SU-DHL-6 (cell line): ENCODE measurements around the gene CITED4.

ENCODE experiments used
- H2AFZ ChIP-seq: fragments of 200-600 bp; sonication (generic); 2 replicates; pipeline ENCODE4 v1.6.1; 2014; ENCODE audit warnings: low read depth, mild to moderate bottlenecking, moderate library complexity, mixed read lengths, antibody characterized with exemption, low read length; ENCODE audit not compliant: severe bottlenecking
- H3F3A ChIP-seq: fragments of 200-600 bp; shearing (Covaris generic); 2 replicates; pipeline ENCODE4 v1.6.0; 2016; ENCODE audit warnings: antibody characterized with exemption, mild to moderate bottlenecking; ENCODE audit not compliant: insufficient read depth
- H3K27ac ChIP-seq: fragments of 200-600 bp; sonication (generic); 2 replicates; pipeline ENCODE4 v1.5.1; 2016; ENCODE audit warnings: low read depth, mild to moderate bottlenecking, low read length, moderate library complexity, mixed read lengths
- H3K27me3 ChIP-seq: fragments of 200-600 bp; sonication (generic), shearing (Covaris generic); 2 replicates; pipeline ENCODE4 v1.6.0; 2014; ENCODE audit warnings: mild to moderate bottlenecking, low read length
- H3K36me3 ChIP-seq: fragments of 200-600 bp; sonication (generic); 2 replicates; pipeline ENCODE4 v1.6.1; 2014; ENCODE audit warnings: mild to moderate bottlenecking, low read length, mixed read lengths
- H3K4me2 ChIP-seq: fragments of 300-600, 200-600 bp; shearing (Covaris generic), sonication (generic); 2 replicates; pipeline ENCODE4 v1.6.0; 2014; ENCODE audit warnings: low read length, low read depth, mild to moderate bottlenecking; ENCODE audit not compliant: poor library complexity, severe bottlenecking
- H3K4me3 ChIP-seq: fragments of 200-600 bp; sonication (generic); 2 replicates; pipeline ENCODE4 v1.5.1; 2014; ENCODE audit warnings: antibody characterized with exemption, low read length, mild to moderate bottlenecking, mixed read lengths; ENCODE audit not compliant: insufficient read depth, poor library complexity, severe bottlenecking
- H3K79me2 ChIP-seq: fragments of 200-600 bp; sonication (generic); 2 replicates; pipeline ENCODE4 v1.6.1; 2014; ENCODE audit warnings: mild to moderate bottlenecking, low read length, moderate library complexity; ENCODE audit not compliant: insufficient read depth
- H3K9ac ChIP-seq: fragments of 200-600 bp; sonication (generic); 2 replicates; pipeline ENCODE4 v1.7.0; 2014; ENCODE audit warnings: mild to moderate bottlenecking, low read length
- H3K9me2 ChIP-seq: fragments of 200-600 bp; sonication (generic); replicated peaks from 2 replicates; pipeline ENCODE4 v1.6.1; 2014; ENCODE audit warnings: low read length; ENCODE audit not compliant: insufficient read depth
- H3K9me3 ChIP-seq: fragments of 200-600 bp; sonication (generic); 2 replicates; pipeline ENCODE4 v1.6.1; 2014; ENCODE audit warnings: low read length, mixed read lengths; ENCODE audit not compliant: insufficient read depth
- H4K20me1 ChIP-seq: fragments of 200-600 bp; sonication (generic); 2 replicates; pipeline ENCODE4 v1.6.1; 2014; ENCODE audit warnings: low read depth, mild to moderate bottlenecking, antibody characterized with exemption, low read length, moderate library complexity, mixed read lengths
- EZH2phosphoT487 ChIP-seq: fragments of 200-600 bp; sonication (generic), shearing (Covaris generic); conservative IDR thresholded peaks from 2 replicates; pipeline ENCODE4 v1.6.1; 2018; ENCODE audit warnings: mild to moderate bottlenecking, antibody characterized with exemption, low read length, moderate library complexity, mixed read lengths
- TF ChIP-seq, protein P1 (sequence below): fragments of 200-600 bp; sonication (generic); IDR thresholded peaks from one replicate; pipeline ENCODE4 v1.5.1; 2017; ENCODE audit warnings: antibody characterized with exemption, mild to moderate bottlenecking, low read length, moderate library complexity; ENCODE audit not compliant: insufficient read depth, poor library complexity, severe bottlenecking

The CITED4 gene

DNA sequence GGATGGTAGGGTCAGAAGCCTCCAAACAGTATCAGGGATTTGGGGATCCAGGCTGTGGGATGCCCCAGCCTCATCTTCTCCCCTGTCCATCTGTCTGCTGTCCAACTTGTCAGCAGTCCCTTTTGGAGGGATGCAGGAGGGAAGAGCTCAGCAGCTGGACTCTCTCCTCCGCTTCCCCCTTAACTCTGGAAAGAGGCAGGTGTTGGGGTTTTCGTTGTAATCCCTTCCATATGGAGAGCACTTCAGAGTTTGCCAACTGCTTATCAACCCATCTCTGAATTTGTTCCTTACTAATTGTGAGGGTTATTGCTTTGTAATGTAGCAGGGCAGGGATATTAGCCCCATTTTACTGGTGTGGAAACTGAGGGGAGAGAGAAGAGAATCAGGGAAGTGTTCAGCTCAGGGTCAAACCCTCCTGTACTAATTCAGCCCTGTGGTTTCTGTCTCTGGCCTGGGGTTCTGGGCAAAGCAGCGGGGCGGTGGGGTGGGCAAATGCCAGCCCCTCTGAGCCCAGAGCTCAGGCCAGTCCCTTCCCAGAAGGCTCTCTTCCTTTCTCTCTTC lies 3.2 kb downstream of the CITED4 start:
- Histone ChIP-seq H3K79me2 (no peaks in the 10 kb centered on the region), H3K9me2 (no peaks in the 10 kb centered on the region), H3K9me3 (no peaks in the 10 kb centered on the region), H3K4me2 (no peak overlapping the region), H3K36me3 (no peaks in the 10 kb centered on the region), H3K4me3 (no peak overlapping the region), H2AFZ (no peak overlapping the region), H3K27me3 (no peaks in the 10 kb centered on the region), H3K9ac (no peak overlapping the region), H3K27ac (no peak overlapping the region), H4K20me1 (no peaks in the 10 kb centered on the region), H3F3A (no peaks in the 10 kb centered on the region)
- TF ChIP-seq, protein P1, sequence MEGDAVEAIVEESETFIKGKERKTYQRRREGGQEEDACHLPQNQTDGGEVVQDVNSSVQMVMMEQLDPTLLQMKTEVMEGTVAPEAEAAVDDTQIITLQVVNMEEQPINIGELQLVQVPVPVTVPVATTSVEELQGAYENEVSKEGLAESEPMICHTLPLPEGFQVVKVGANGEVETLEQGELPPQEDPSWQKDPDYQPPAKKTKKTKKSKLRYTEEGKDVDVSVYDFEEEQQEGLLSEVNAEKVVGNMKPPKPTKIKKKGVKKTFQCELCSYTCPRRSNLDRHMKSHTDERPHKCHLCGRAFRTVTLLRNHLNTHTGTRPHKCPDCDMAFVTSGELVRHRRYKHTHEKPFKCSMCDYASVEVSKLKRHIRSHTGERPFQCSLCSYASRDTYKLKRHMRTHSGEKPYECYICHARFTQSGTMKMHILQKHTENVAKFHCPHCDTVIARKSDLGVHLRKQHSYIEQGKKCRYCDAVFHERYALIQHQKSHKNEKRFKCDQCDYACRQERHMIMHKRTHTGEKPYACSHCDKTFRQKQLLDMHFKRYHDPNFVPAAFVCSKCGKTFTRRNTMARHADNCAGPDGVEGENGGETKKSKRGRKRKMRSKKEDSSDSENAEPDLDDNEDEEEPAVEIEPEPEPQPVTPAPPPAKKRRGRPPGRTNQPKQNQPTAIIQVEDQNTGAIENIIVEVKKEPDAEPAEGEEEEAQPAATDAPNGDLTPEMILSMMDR = no peak
- TF ChIP-seq EZH2phosphoT487 = no peak

DNA sequence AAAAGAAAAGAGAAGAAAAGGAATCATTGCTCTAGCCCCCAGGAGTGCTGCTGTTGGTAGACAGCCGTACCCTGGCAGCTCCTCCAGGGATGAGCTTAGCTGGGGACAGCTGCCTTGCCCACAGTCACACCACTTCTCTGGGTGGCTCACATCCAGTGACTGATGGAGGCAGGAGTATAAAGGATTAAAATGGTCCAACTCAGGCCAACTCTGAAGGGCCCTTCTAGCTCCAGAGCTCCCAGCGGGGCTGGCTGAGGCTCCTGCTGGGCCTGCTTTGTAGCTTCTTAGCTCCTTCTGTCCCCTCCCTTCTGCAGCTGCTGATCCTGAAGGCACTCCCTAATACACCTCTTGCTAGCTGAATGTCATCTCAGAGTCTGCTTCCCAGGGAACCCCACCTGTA lies 4.4 kb downstream of the CITED4 start:
- Histone ChIP-seq H3K27me3 (no peaks in the 10 kb centered on the region), H3K4me2 (no peak overlapping the region), H4K20me1 (no peaks in the 10 kb centered on the region), H3K79me2 (no peaks in the 10 kb centered on the region), H2AFZ (no peak overlapping the region), H3K9ac (no peak overlapping the region), H3K4me3 (no peak overlapping the region), H3K9me3 (no peaks in the 10 kb centered on the region), H3K27ac (no peak overlapping the region), H3F3A (no peaks in the 10 kb centered on the region), H3K36me3 (no peaks in the 10 kb centered on the region), H3K9me2 (no peaks in the 10 kb centered on the region)
- no peak for TF ChIP-seq EZH2phosphoT487

DNA sequence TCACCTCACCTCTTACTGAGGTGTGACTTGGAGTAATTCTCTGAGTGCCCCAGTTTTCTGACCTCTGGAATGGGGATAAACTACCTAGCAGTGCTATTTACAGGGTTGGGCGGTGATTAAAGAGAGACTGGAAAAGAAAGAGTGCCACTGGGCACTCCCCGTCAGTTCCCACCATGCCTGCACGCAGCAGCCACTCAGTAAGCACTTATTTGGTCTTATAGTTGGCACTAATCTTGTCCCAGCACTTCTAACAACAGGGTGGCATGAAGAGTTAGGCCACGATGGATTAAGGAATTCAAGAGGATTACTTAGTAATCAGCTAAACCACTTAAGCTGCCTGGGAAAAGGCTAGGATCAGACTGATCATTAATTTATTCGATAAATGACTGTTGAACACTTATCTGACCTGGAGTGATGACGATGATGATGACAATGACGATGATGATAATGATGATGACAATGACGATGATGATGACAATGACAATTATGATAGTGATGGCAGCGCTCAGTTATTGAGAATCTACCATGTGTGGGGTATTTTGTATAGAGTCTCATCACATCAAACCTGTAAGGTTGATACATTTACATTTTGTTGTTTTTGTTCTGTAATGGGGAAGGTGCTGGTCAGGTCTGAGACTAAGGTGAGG lies 5.4 kb downstream of the CITED4 start:
- TF ChIP-seq EZH2phosphoT487 = no peak
- TF ChIP-seq, protein P1 = no peak
- no peak overlapping the region for H3K9ac ChIP-seq
- H3K27ac ChIP-seq = no peak overlapping the region

DNA sequence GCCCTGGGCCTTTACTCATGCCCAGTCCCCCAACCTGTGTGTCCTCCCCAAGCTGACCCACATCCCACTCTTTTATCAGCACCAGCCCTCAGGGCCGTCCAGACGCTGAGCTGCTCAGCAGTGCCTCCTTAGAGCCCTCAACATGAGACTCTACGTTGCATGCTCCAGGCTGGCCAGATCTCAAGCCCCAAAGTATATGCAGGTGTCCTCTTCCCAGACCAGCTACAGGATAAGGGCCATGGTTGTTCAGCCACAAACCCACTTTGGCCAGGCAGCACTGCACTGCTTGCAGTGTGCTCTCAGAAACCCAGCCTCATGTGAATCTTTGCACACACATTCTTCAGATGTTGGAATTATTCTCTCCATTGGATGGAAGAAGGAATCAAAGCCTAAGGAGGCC lies 6.0 kb downstream of the CITED4 start:
- H3K4me2 ChIP-seq = no peak overlapping the region
- H3K9ac ChIP-seq = no peak overlapping the region
- no peaks in the 10 kb centered on the region for H3K9me2 ChIP-seq
- no peaks in the 10 kb centered on the region for H4K20me1 ChIP-seq
- no peaks in the 10 kb centered on the region for H3K79me2 ChIP-seq
- no peak overlapping the region for H2AFZ ChIP-seq
- no peak for TF ChIP-seq EZH2phosphoT487
- TF ChIP-seq, protein P1 = no peak
- no peaks in the 10 kb centered on the region for H3K9me3 ChIP-seq
- H3K27ac ChIP-seq = no peak overlapping the region
- no peaks in the 10 kb centered on the region for H3K36me3 ChIP-seq
- H3K27me3 ChIP-seq = no peaks in the 10 kb centered on the region
- H3F3A ChIP-seq = no peaks in the 10 kb centered on the region
- H3K4me3 ChIP-seq = no peak overlapping the region

More for the DNA sequence above, 5.4 kb downstream of the CITED4 start:
- Histone ChIP-seq H3K27me3 (no peaks in the 10 kb centered on the region), H3K79me2 (no peaks in the 10 kb centered on the region), H3K9me3 (no peaks in the 10 kb centered on the region), H3K4me3 (no peak overlapping the region), H3F3A (no peaks in the 10 kb centered on the region), H4K20me1 (no peaks in the 10 kb centered on the region), H3K9me2 (no peaks in the 10 kb centered on the region), H2AFZ (no peak overlapping the region), H3K36me3 (no peaks in the 10 kb centered on the region), H3K4me2 (no peak overlapping the region)
